Adrenal gland (tissue), 12 donors: ENCODE measurements around the gene TRIM63. TPM values are rescaled to one million over a fixed set of nuclear protein-coding genes. Genes with fewer than 3 reads are reported as not detected.

ENCODE experiments used
- DNase-seq, 7 donors: peaks; one replicate each; pipeline ENCODE4 v3.0.0-alpha.2; 2019 to 2020
- H3K27ac ChIP-seq, 5 donors: fragments of 200-600 bp; sonication (generic) in 4 of 5; 1 replicate in 3 of 5; 2 replicates in 2 of 5; pipeline versions ENCODE4 v1.5.1 to v1.8.0; 2016 to 2020; ENCODE audit warnings: mild to moderate bottlenecking in 1 of 5
- H3K27me3 ChIP-seq: fragments of 200-600 bp; 2 replicates; pipeline ENCODE4 v1.8.0; 2021
- H3K36me3 ChIP-seq, 2 donors: fragments of 200-600 bp; replicated peaks in 1 of 2; 1 replicate in 1 of 2; 2 replicates in 1 of 2; pipeline versions ENCODE4 v1.5.1 to v1.8.0; 2018 to 2022
- H3K4me1 ChIP-seq, 2 donors: fragments of 200-600 bp; replicated peaks in 1 of 2; 1 replicate in 1 of 2; 2 replicates in 1 of 2; pipeline versions ENCODE4 v1.5.1 to v1.8.0; 2018 to 2021
- H3K4me3 ChIP-seq, 4 donors: fragments of 200-600 bp; sonication (generic) in 3 of 4; one replicate each; pipeline ENCODE4 v1.5.1; 2016 to 2018
- H3K9me3 ChIP-seq, 3 donors: fragments of 200-600 bp; sonication (generic) in 1 of 3; replicated peaks in 1 of 3; 1 replicate in 2 of 3; 2 replicates in 1 of 3; pipeline versions ENCODE4 v1.5.1 to v1.8.0; 2016 to 2021
- CTCF ChIP-seq, 6 experiments: fragments of 450-650 bp in 4 of 6; fragments of 200-600 bp in 2 of 6; sonication (generic) in 1 of 6; IDR thresholded peaks; 1 replicate in 5 of 6; 2 replicates in 1 of 6; pipeline versions ENCODE4 v1.5.1 to v1.8.0; 2016 to 2021; ENCODE audit warnings: antibody characterized with exemption in 6 of 6, mild to moderate bottlenecking in 2 of 6, moderate library complexity in 1 of 6
- POLR2A ChIP-seq, 2 donors: fragments of 450-650 bp; IDR thresholded peaks; one replicate each; pipeline ENCODE4 v1.6.1; 2017; ENCODE audit warnings: antibody characterized with exemption in 2 of 2, mild to moderate bottlenecking in 2 of 2, moderate library complexity in 1 of 2
- WGBS, 4 donors: extraction: QIAGEN DNeasy Blood & Tissue Kit in 2 of 4; methylation state at CpG; one replicate each; pipeline versions ENCODE4 v1.1.5 to v1.1.7; 2013 to 2017; 5-methylcytosine and 5-hydroxymethylcytosine counted together
- intact Hi-C, 2 donors: fragments of 100-400 bp; cut with DNase I; formaldehyde crosslinking; loops; one replicate each; pipeline versions ENCODE4 v1.14.1 to v1.15.0; 2022 to 2023
- polyA plus RNA-seq, 3 donors: library from polyadenylated mRNA; stranded (reverse); fragments of 200-250 nt in 2 of 3; fragments of 350-450 nt in 1 of 3; fragmentation: Illumina TruSeq in 1 of 3; extraction: RNeasy Lipid Tissue Mini Kit (QIAGEN cat#74804) in 1 of 3; gene quantifications; one replicate each; pipeline ENCODE4 v1.2.3, GENCODE V29; 2013 to 2014
- total RNA-seq, 9 donors: library from RNA; depleted of rRNA in 4 of 9; stranded (reverse); fragments of >200 nt in 4 of 9; fragments of 120-200 nt in 1 of 9; fragmentation: NEBNext Ultra II Directional in 1 of 9; extraction: Animal tissue kit (Norgen Biotek cat#: 25700) in 1 of 9; gene quantifications; one replicate each; pipeline versions ENCODE4 v1.1.0 to v1.2.4, GENCODE V29; 2013 to 2023
- donor health status: healthy with polysubstance abuse.
- donor health status: Bipolar disorder and iron deficiency.
- donor health status: DM: yes; HTN: yes; CAD: no.
- donor health status: DM: no; HTN: no; CAD: no.
- donor health status: DM: no; HTN: no; CAD: no.
- donor health status: DM: yes; HTN: yes; CAD: no.

TRIM63 gene
- total and polyA plus RNA-seq, 12 donors = 0.06 to 4.6 (median 0.18) TPM; not detected in 7

GRCh38 chr1:26092422-26092821 lies 25.0 kb upstream of the TRIM63 start:
- Histone ChIP-seq H3K4me3 (no peak overlapping the region), H3K27ac (no peak overlapping the region), H3K4me1 (peaks cover 0 to 6% of the 10 kb centered on the region in 2 donors), H3K36me3 (no peaks in the 10 kb centered on the region), H3K27me3 (peaks cover 30% of the 10 kb centered on the region), H3K9me3 (no peaks in the 10 kb centered on the region)
- DNase-seq = no peak
- TF ChIP-seq CTCF (IDR thresholded peaks at IDR 0.05) = no peak
- intact Hi-C loops = no loop called here
- 65 to 68% (median 65%) methylated on average over 7 of the region's 7 CpGs for WGBS, 4 donors

GRCh38 chr1:26090893-26091292 lies 23.5 kb upstream of the TRIM63 start:
- intact Hi-C loops = no loop called here
- H3K27me3 ChIP-seq = peaks cover 30% of the 10 kb centered on the region
- no peak for DNase-seq
- no peaks in the 10 kb centered on the region for H3K36me3 ChIP-seq
- TF ChIP-seq POLR2A (IDR thresholded peaks at IDR 0.05) = no peak
- no peak for TF ChIP-seq CTCF (IDR thresholded peaks at IDR 0.05)
- H3K4me1 ChIP-seq = peaks cover 0 to 6% of the 10 kb centered on the region in 2 donors
- H3K9me3 ChIP-seq = no peaks in the 10 kb centered on the region
- H3K4me3 ChIP-seq = no peak overlapping the region
- H3K27ac ChIP-seq = no peak overlapping the region
- WGBS, 4 donors = 69 to 84% (median 79%) methylated on average over 3 of the region's 3 CpGs

GRCh38 chr1:26089125-26089524 lies 21.7 kb upstream of the TRIM63 start:
- TF ChIP-seq CTCF (IDR thresholded peaks at IDR 0.05) (no peak), POLR2A (IDR thresholded peaks at IDR 0.05) (no peak)
- no peaks in the 10 kb centered on the region for H3K36me3 ChIP-seq
- no peak overlapping the region for H3K4me3 ChIP-seq
- H3K27ac ChIP-seq = no peak overlapping the region
- WGBS, 4 donors = 86 to 92% (median 90%) methylated on average over 3 of the region's 3 CpGs
- no peaks in the 10 kb centered on the region for H3K9me3 ChIP-seq
- intact Hi-C loops = no loop called here
- no peak for DNase-seq
- peaks cover 35% of the 10 kb centered on the region for H3K27me3 ChIP-seq
- peaks cover 0 to 2% of the 10 kb centered on the region in 2 donors for H3K4me1 ChIP-seq

GRCh38 chr1:26084844-26085243 lies 17.4 kb upstream of the TRIM63 start:
- TF ChIP-seq CTCF (IDR thresholded peaks at IDR 0.05) (no peak), POLR2A (IDR thresholded peaks at IDR 0.05) (no peak)

More at GRCh38 chr1:26084844-26085243, 17.4 kb upstream of the TRIM63 start:
- Histone ChIP-seq H3K4me3 (no peak overlapping the region), H3K27ac (no peak overlapping the region), H3K9me3 (no peaks in the 10 kb centered on the region), H3K4me1 (no peaks in the 10 kb centered on the region), H3K36me3 (no peaks in the 10 kb centered on the region), H3K27me3 (peaks cover 18% of the 10 kb centered on the region)
- no peak for DNase-seq
- 77 to 92% (median 87%) methylated on average over 2 of the region's 2 CpGs for WGBS, 4 donors
- intact Hi-C loops = no loop called here
